Breast epithelium (tissue), 3 donors: ENCODE data around the gene ELMOD3.

Source experiments
- CTCF ChIP-seq, 3 donors: fragments of 450-650 bp; IDR thresholded peaks; one replicate each; pipeline ENCODE4 v1.5.1; 2016 to 2017; ENCODE audit warnings: antibody characterized with exemption in 3 of 3, mild to moderate bottlenecking in 3 of 3, moderate library complexity in 3 of 3
- POLR2A ChIP-seq: fragments of 450-650 bp; IDR thresholded peaks from one replicate; pipeline ENCODE4 v1.6.1; 2016; ENCODE audit warnings: antibody characterized with exemption, mild to moderate bottlenecking, moderate library complexity

- TF ChIP-seq CTCF (IDR thresholded peaks at IDR 0.05) (no peak), POLR2A (no peak)
Measured at GRCh38 chr2:85427300-85427835, 72.8 kb downstream of the ELMOD3 start.
